Measurements from ENCODE around the gene COL13A1. TPM values are rescaled to one million over a fixed set of nuclear protein-coding genes. Genes with fewer than 3 reads are reported as not detected.

The COL13A1 gene
- polyA plus RNA-seq, 1 of the 3 experiments (the other 2 are of a cell fraction), result 26.7 TPM

GRCh38 chr10:69881202-69881601, 79.5 kb downstream of the COL13A1 start:
- no peaks in the 10 kb centered on the region for H4K20me1 ChIP-seq (ENCODE audit: insufficient read depth)
- 91% methylated on average over 12 of the region's 12 CpGs for WGBS (ENCODE audit: low lambda C conversion rate)
- H3K36me3 ChIP-seq (replicated peaks in 1 of 2; ENCODE audit: control insufficient read depth in 1 of 2, insufficient read depth in 2 of 2, low read length in 1 of 2), result no peaks in the 10 kb centered on the region
- no peaks in the 10 kb centered on the region for H3K9me3 ChIP-seq
- no peak overlapping the region for H3K4me3 ChIP-seq (ENCODE audit: low read depth in 2 of 2, low read length in 1 of 2)
- no peaks in the 10 kb centered on the region; a peak in 1 of 4 replicates for H3K4me1 ChIP-seq (ENCODE audit: control insufficient read depth in 1 of 2, insufficient read depth in 2 of 2, low read depth in 1 of 2, low read length in 1 of 2)
- no peak for DNase-seq
- POLR2A ChIA-PET, result no interaction called here
- CTCF ChIA-PET, result interaction anchor here (2.6 to 3.4 kb wide), 2 partner anchors 20 to 34 kb away, joined by 10 to 18 read pairs; no protein-coding TSS in a partner anchor
- no peak overlapping the region for H2AFZ ChIP-seq (ENCODE audit: low read depth)
- no peaks in the 10 kb centered on the region for H3K79me2 ChIP-seq (ENCODE audit: insufficient read depth)
- H3K27ac ChIP-seq (ENCODE audit: low read depth in 2 of 2, low read length in 1 of 2), result no peak overlapping the region
- H3K4me2 ChIP-seq, result no peak overlapping the region
- no peaks in the 10 kb centered on the region for H3K27me3 ChIP-seq (ENCODE audit: insufficient read depth)
- TF ChIP-seq EP300 (IDR thresholded peaks at IDR 0.05; ENCODE audit: borderline replicate concordance in 1 of 2, low read depth in 1 of 2, low read length in 1 of 2) (no peak), TEAD4 (IDR thresholded peaks at IDR 0.05; ENCODE audit: borderline replicate concordance, insufficient read depth) (no peak), REST (IDR thresholded peaks at IDR 0.05; ENCODE audit: low read depth, low read length) (no peak), FOXM1 (IDR thresholded peaks at IDR 0.05; ENCODE audit: low read depth) (no peak), USF1 (IDR thresholded peaks at IDR 0.05; ENCODE audit: borderline replicate concordance, low read depth) (no peak), CTCF (IDR thresholded peaks at IDR 0.05) (no peak), TCF12 (IDR thresholded peaks at IDR 0.05) (no peak), TAF1 (IDR thresholded peaks at IDR 0.05; ENCODE audit: borderline replicate concordance, low read depth, low read length) (no peak)
- no peak overlapping the region for H3K9ac ChIP-seq
- no peaks in the 10 kb centered on the region for H3F3A ChIP-seq (replicated peaks; ENCODE audit: insufficient read depth)
- no peaks in the 10 kb centered on the region for H3K9me2 ChIP-seq

GRCh38 chr10:69883310-69884023, 81.8 kb downstream of the COL13A1 start:
- Histone ChIP-seq H3K36me3 (replicated peaks in 1 of 2; ENCODE audit: control insufficient read depth in 1 of 2, insufficient read depth in 2 of 2, low read length in 1 of 2) (no peaks in the 10 kb centered on the region), H3K4me2 (no peak overlapping the region), H3K4me3 (ENCODE audit: low read depth in 2 of 2, low read length in 1 of 2) (no peak overlapping the region), H3K27ac (ENCODE audit: low read depth in 2 of 2, low read length in 1 of 2) (no peak overlapping the region), H2AFZ (ENCODE audit: low read depth) (no peak overlapping the region), H3K9me3 (no peaks in the 10 kb centered on the region), H3K4me1 (ENCODE audit: control insufficient read depth in 1 of 2, insufficient read depth in 2 of 2, low read depth in 1 of 2, low read length in 1 of 2) (no peaks in the 10 kb centered on the region; a peak in 1 of 4 replicates), H4K20me1 (ENCODE audit: insufficient read depth) (no peaks in the 10 kb centered on the region), H3F3A (replicated peaks; ENCODE audit: insufficient read depth) (no peaks in the 10 kb centered on the region), H3K79me2 (ENCODE audit: insufficient read depth) (no peaks in the 10 kb centered on the region), H3K9ac (no peak overlapping the region), H3K27me3 (ENCODE audit: insufficient read depth) (no peaks in the 10 kb centered on the region), H3K9me2 (no peaks in the 10 kb centered on the region)
- WGBS (ENCODE audit: low lambda C conversion rate), result 71% methylated on average over 5 of the region's 5 CpGs
- ChIA-PET POLR2A (no interaction called here), CTCF (interaction anchor here (0.7 to 3.0 kb wide), 7 partner anchors 12 to 95 kb away, joined by 3 to 21 read pairs (median 3); no protein-coding TSS in a partner anchor)
- DNase-seq, result no peak
- no peak for TF ChIP-seq TAF1 (IDR thresholded peaks at IDR 0.05; ENCODE audit: borderline replicate concordance, low read depth, low read length)
- TF ChIP-seq ZBTB33 (IDR thresholded peaks at IDR 0.05; ENCODE audit: borderline replicate concordance, low read depth), result no peak
- TF ChIP-seq RXRA (IDR thresholded peaks at IDR 0.05; ENCODE audit: borderline replicate concordance, low read depth), result no peak
- no peak for TF ChIP-seq FOSL2 (IDR thresholded peaks at IDR 0.05; ENCODE audit: borderline replicate concordance, low read depth)
- no peak for TF ChIP-seq FOXM1 (IDR thresholded peaks at IDR 0.05; ENCODE audit: low read depth)
- no peak for TF ChIP-seq TEAD4 (IDR thresholded peaks at IDR 0.05; ENCODE audit: borderline replicate concordance, insufficient read depth)
- no peak for TF ChIP-seq POLR2AphosphoS5 (IDR thresholded peaks at IDR 0.05; ENCODE audit: low read depth, low read length)
- TF ChIP-seq FOXJ3 (CRISPR knock-in tag; IDR thresholded peaks at IDR 0.05), result no peak
- no peak for TF ChIP-seq NFIC (IDR thresholded peaks at IDR 0.05; ENCODE audit: borderline replicate concordance)
- TF ChIP-seq MXI1 (IDR thresholded peaks at IDR 0.05; ENCODE audit: low read depth, low read length), result no peak
- no peak for TF ChIP-seq EZH2phosphoT487 (IDR thresholded peaks at IDR 0.05; ENCODE audit: borderline replicate concordance, low read depth)

Measured in SK-N-SH (cell line).